HEK293T (cell line): ENCODE measurements around the gene NF1.

ENCODE experiments used
- ARNT ChIP-seq: fragments of 450-650 bp; IDR thresholded peaks from 2 replicates; pipeline ENCODE4 v1.6.1; 2017; ENCODE audit warnings: mild to moderate bottlenecking
- FOXA1 ChIP-seq: fragments of 450-650 bp; IDR thresholded peaks from 2 replicates; pipeline ENCODE4 v1.6.1; 2016; ENCODE audit warnings: mild to moderate bottlenecking
- LEF1 ChIP-seq: fragments of 450-650 bp; IDR thresholded peaks from 2 replicates; pipeline ENCODE4 v1.6.1; 2017; ENCODE audit warnings: mild to moderate bottlenecking, borderline replicate concordance
- NFRKB ChIP-seq: fragments of 450-650 bp; IDR thresholded peaks from 2 replicates; pipeline ENCODE4 v1.6.1; 2016; ENCODE audit warnings: mild to moderate bottlenecking, moderate library complexity
- SP1 ChIP-seq: fragments of 450-650 bp; IDR thresholded peaks from 2 replicates; pipeline ENCODE4 v1.6.1; 2017
- ZNF384 ChIP-seq: fragments of 450-650 bp; IDR thresholded peaks from 2 replicates; pipeline ENCODE4 v1.6.1; 2016

DNA sequence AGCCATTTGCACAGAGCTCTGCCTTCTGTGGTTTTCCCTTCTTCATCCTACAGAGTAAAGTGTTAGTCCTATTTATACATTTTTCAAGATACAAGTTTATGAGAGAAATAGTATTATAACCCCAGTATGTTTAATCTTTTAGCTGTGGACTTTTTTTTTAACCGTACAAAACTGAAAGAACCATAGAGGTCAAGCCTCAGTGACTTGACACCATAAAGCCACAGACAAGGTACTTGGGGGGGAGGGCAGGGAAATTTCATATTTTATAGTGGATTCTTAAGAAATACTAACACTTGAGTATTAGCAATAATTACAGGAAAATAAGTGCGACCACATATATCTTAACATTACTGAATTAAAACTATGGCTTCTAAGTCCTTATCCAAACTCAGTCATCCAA, 279.7 kb downstream of the NF1 start:
- TF ChIP-seq ZNF384 (no peak), FOXA1 (no peak), SP1 (no peak), NFRKB (no peak), LEF1 (no peak), ARNT (no peak)
